ENCODE data around the gene RPL10.

GRCh38 chrX:154355776-154356140 lies 42.4 kb upstream of the RPL10 start:
- TF ChIP-seq EZH2phosphoT487 (IDR thresholded peaks at IDR 0.05; ENCODE audit: insufficient read depth, low read depth) (no peak), EZH2 (IDR thresholded peaks at IDR 0.05; ENCODE audit: insufficient read depth, poor library complexity, severe bottlenecking) (no peak)
